ENCODE measurements around the gene GBX1. TPM values are rescaled to one million over a fixed set of nuclear protein-coding genes. Genes with fewer than 3 reads are reported as not detected.

Gene GBX1
- total RNA-seq, 2 experiments from 2014 or later, result not detected

- DNase-seq, result no peak
- no peak overlapping the region for H3K27ac Mint-ChIP-seq
- H3K4me1 Mint-ChIP-seq (ENCODE audit: low read depth), result no peaks in the 10 kb centered on the region
- intact Hi-C loops (cut with micrococcal nuclease), result no loop called here
- ChIA-PET POLR2A (no interaction called here), CTCF (interaction anchor here (2.4 kb wide), 1 partner anchor 35 kb away, joined by 11 read pairs; no protein-coding TSS in a partner anchor)
- H3K9me3 Mint-ChIP-seq, result no peaks in the 10 kb centered on the region
- peaks cover 8% of the 10 kb centered on the region for H3K36me3 Mint-ChIP-seq
- no peaks in the 10 kb centered on the region for H3K27me3 Mint-ChIP-seq
- no peak overlapping the region for H3K4me3 Mint-ChIP-seq
These were observed 33.3 kb downstream of the GBX1 start for GRCh38 chr7:151133986-151134742.

GRCh38 chr7:151133266-151133985 is 34.1 kb downstream of the GBX1 start:
- intact Hi-C loops (cut with micrococcal nuclease), result no loop called here
- ChIA-PET POLR2A (no interaction called here), CTCF (no interaction called here)
- H3K4me1 Mint-ChIP-seq (ENCODE audit: low read depth), result no peaks in the 10 kb centered on the region
- peaks cover 10% of the 10 kb centered on the region for H3K36me3 Mint-ChIP-seq
- no peak overlapping the region for H3K4me3 Mint-ChIP-seq
- H3K27me3 Mint-ChIP-seq, result no peaks in the 10 kb centered on the region
- no peak overlapping the region for H3K27ac Mint-ChIP-seq
- DNase-seq, result no peak
- no peaks in the 10 kb centered on the region for H3K9me3 Mint-ChIP-seq

- CTCF ChIA-PET, result no interaction called here
- H3K36me3 Mint-ChIP-seq, result peaks cover 11% of the 10 kb centered on the region
- POLR2A ChIA-PET, result no interaction called here
- no peak for DNase-seq
- no peak overlapping the region for H3K27ac Mint-ChIP-seq
- no peaks in the 10 kb centered on the region for H3K4me1 Mint-ChIP-seq (ENCODE audit: low read depth)
- no peak overlapping the region for H3K4me3 Mint-ChIP-seq
- intact Hi-C loops (cut with micrococcal nuclease), result no loop called here
- H3K27me3 Mint-ChIP-seq, result no peaks in the 10 kb centered on the region
- H3K9me3 Mint-ChIP-seq, result no peaks in the 10 kb centered on the region
These were observed 34.9 kb downstream of the GBX1 start for GRCh38 chr7:151132461-151133205.

- no peak overlapping the region for H3K4me3 Mint-ChIP-seq
- no peaks in the 10 kb centered on the region for H3K9me3 Mint-ChIP-seq
- intact Hi-C loops (cut with micrococcal nuclease), result no loop called here
- H3K36me3 Mint-ChIP-seq, result peaks cover 11% of the 10 kb centered on the region
- no peaks in the 10 kb centered on the region for H3K4me1 Mint-ChIP-seq (ENCODE audit: low read depth)
- POLR2A ChIA-PET, result no interaction called here
- H3K27me3 Mint-ChIP-seq, result no peaks in the 10 kb centered on the region
- CTCF ChIA-PET, result interaction anchor here (0.6 kb wide), 1 partner anchor 85 kb away, joined by 4 read pairs; no protein-coding TSS in a partner anchor
- DNase-seq, result no peak
- no peak overlapping the region for H3K27ac Mint-ChIP-seq
These were observed 35.8 kb downstream of the GBX1 start for GRCh38 chr7:151131592-151132293.

GRCh38 chr7:151131224-151131591 is 36.3 kb downstream of the GBX1 start:
- ChIA-PET CTCF (interaction anchor here (0.6 kb wide), 1 partner anchor 85 kb away, joined by 4 read pairs; no protein-coding TSS in a partner anchor), POLR2A (no interaction called here)
- no peak for DNase-seq
- Mint-ChIP-seq H3K27ac (no peak overlapping the region), H3K9me3 (no peaks in the 10 kb centered on the region), H3K4me1 (ENCODE audit: low read depth) (no peaks in the 10 kb centered on the region), H3K4me3 (no peak overlapping the region), H3K36me3 (peaks cover 8% of the 10 kb centered on the region), H3K27me3 (no peaks in the 10 kb centered on the region)
- intact Hi-C loops (cut with micrococcal nuclease), result no loop called here

GRCh38 chr7:151130741-151131157 is 36.7 kb downstream of the GBX1 start:
- ChIA-PET CTCF (no interaction called here), POLR2A (no interaction called here)
- DNase-seq, result no peak
- H3K27me3 Mint-ChIP-seq, result no peaks in the 10 kb centered on the region
- no peak overlapping the region for H3K4me3 Mint-ChIP-seq
- H3K9me3 Mint-ChIP-seq, result no peaks in the 10 kb centered on the region
- H3K4me1 Mint-ChIP-seq (ENCODE audit: low read depth), result no peaks in the 10 kb centered on the region
- no peak overlapping the region for H3K27ac Mint-ChIP-seq
- peaks cover 8% of the 10 kb centered on the region for H3K36me3 Mint-ChIP-seq
- intact Hi-C loops (cut with micrococcal nuclease), result no loop called here

GRCh38 chr7:151129960-151130591 is 37.4 kb downstream of the GBX1 start:
- ChIA-PET CTCF (interaction anchor here (1.1 kb wide), 1 partner anchor 15 kb away, joined by 3 read pairs; no protein-coding TSS in a partner anchor), POLR2A (no interaction called here)
- Mint-ChIP-seq H3K27ac (no peak overlapping the region), H3K4me3 (no peak overlapping the region), H3K9me3 (no peaks in the 10 kb centered on the region), H3K27me3 (no peaks in the 10 kb centered on the region), H3K36me3 (peaks cover 8% of the 10 kb centered on the region), H3K4me1 (ENCODE audit: low read depth) (no peaks in the 10 kb centered on the region)
- intact Hi-C loops (cut with micrococcal nuclease), result no loop called here
- DNase-seq, result no peak

- CTCF ChIA-PET, result interaction anchor here (1.1 kb wide), 1 partner anchor 14 kb away, joined by 3 read pairs; no protein-coding TSS in a partner anchor
- intact Hi-C loops (cut with micrococcal nuclease), result no loop called here
- Mint-ChIP-seq H3K4me3 (no peak overlapping the region), H3K27me3 (no peaks in the 10 kb centered on the region), H3K36me3 (peaks cover 11% of the 10 kb centered on the region), H3K9me3 (no peaks in the 10 kb centered on the region), H3K4me1 (ENCODE audit: low read depth) (no peaks in the 10 kb centered on the region), H3K27ac (no peak overlapping the region)
- POLR2A ChIA-PET, result no interaction called here
- DNase-seq, result no peak
These were observed 38.2 kb downstream of the GBX1 start for GRCh38 chr7:151129117-151129959.

GRCh38 chr7:151128716-151129115 is 38.8 kb downstream of the GBX1 start:
- Mint-ChIP-seq H3K27me3 (no peaks in the 10 kb centered on the region), H3K4me3 (no peak overlapping the region), H3K9me3 (no peaks in the 10 kb centered on the region), H3K4me1 (ENCODE audit: low read depth) (no peaks in the 10 kb centered on the region), H3K36me3 (peaks cover 17% of the 10 kb centered on the region), H3K27ac (no peak overlapping the region)
- intact Hi-C loops (cut with micrococcal nuclease), result no loop called here
- CTCF ChIA-PET, result interaction anchor here (1.1 kb wide), 1 partner anchor 13 kb away, joined by 3 read pairs; no protein-coding TSS in a partner anchor
- DNase-seq, result no peak
- POLR2A ChIA-PET, result no interaction called here

- no peak overlapping the region for H3K27ac Mint-ChIP-seq
- POLR2A ChIA-PET, result no interaction called here
- DNase-seq, result no peak
- H3K9me3 Mint-ChIP-seq, result no peaks in the 10 kb centered on the region
- peaks cover 18% of the 10 kb centered on the region for H3K36me3 Mint-ChIP-seq
- intact Hi-C loops (cut with micrococcal nuclease), result no loop called here
- H3K4me3 Mint-ChIP-seq, result no peak overlapping the region
- no peaks in the 10 kb centered on the region for H3K4me1 Mint-ChIP-seq (ENCODE audit: low read depth)
- CTCF ChIA-PET, result interaction anchor here (1.3 kb wide), 1 partner anchor 37 kb away, joined by 3 read pairs; no protein-coding TSS in a partner anchor
- H3K27me3 Mint-ChIP-seq, result no peaks in the 10 kb centered on the region
These were observed 39.4 kb downstream of the GBX1 start for GRCh38 chr7:151128144-151128543.
